HG03066 (cell line): ENCODE results near the gene EPHB1.

Experiments used
- ATAC-seq: cut with Tn5 transposase; IDR thresholded peaks from one replicate; pipeline ENCODE4 v1.9.1; 2021; ENCODE audit warnings: low read depth; ENCODE audit not compliant: unreplicated experiment

The EPHB1 gene

DNA sequence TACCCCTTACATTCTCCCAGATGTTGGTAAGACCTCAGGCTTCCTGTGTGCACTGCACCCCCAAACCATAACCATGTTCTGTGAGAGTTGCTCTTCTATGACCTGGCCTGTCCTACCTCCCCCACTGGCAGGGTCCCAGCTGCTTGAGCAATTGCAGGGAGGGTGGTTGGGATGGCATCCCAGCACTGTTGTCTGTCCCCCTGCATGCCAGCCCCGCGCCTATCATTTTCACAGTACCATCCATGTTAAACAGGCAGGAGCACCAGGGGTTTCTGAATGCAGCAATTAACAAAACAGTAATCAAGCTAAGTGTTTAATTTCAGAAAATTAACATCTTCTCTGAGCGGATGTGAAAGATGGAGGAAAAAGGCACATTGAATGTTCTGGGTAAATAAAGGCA lies 345.5 kb downstream of the EPHB1 start:
- no peak for ATAC-seq

DNA sequence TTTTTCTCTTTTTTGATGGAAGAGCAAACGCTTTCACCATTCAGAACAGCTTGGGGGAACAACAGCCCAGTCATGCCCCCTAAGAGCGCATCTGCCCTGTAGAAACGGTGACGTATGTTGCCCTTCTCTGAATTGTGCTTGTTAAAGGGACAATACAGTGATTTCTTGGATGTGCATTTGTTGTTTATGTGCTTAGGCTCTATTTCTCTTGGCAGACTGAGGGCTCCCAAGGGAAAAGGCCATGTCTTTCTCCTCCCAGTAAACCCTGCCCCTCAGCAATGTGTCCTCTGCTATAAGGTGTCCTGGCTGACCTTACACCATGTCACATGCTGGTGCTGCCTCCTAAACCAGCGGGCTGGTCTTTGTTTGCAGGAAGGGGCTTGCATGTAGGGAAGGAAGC lies 346.1 kb downstream of the EPHB1 start:
- no peak for ATAC-seq

DNA sequence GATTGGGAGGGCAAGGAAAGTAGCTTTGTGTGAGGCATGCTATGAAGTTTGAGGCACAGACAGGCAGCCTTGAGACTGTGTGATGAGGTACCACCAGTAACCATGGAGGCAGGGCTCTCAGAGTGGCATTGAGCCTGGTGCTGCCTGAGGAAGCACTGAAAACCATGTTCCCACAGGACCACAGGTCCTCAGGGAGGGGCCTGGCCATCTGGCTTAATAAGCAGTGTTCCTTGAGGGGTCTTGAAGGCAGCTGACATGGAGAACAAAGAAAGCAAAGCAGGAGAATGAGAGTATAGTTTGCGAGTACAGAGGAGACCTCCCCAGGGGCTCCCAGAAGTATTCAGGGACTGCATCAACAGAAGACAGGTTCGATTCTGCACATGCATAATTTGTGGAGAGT lies 346.6 kb downstream of the EPHB1 start:
- ATAC-seq, result no peak

GRCh38 chr3:135142530-135142929 lies 347.5 kb downstream of the EPHB1 start:
- ATAC-seq, result no peak

- ATAC-seq, result no peak
These were observed 348.4 kb downstream of the EPHB1 start for GRCh38 chr3:135143474-135143873.

GRCh38 chr3:135145581-135145980 lies 350.5 kb downstream of the EPHB1 start:
- no peak for ATAC-seq

- ATAC-seq, result no peak
These were observed 352.6 kb downstream of the EPHB1 start for GRCh38 chr3:135147657-135148056.

DNA sequence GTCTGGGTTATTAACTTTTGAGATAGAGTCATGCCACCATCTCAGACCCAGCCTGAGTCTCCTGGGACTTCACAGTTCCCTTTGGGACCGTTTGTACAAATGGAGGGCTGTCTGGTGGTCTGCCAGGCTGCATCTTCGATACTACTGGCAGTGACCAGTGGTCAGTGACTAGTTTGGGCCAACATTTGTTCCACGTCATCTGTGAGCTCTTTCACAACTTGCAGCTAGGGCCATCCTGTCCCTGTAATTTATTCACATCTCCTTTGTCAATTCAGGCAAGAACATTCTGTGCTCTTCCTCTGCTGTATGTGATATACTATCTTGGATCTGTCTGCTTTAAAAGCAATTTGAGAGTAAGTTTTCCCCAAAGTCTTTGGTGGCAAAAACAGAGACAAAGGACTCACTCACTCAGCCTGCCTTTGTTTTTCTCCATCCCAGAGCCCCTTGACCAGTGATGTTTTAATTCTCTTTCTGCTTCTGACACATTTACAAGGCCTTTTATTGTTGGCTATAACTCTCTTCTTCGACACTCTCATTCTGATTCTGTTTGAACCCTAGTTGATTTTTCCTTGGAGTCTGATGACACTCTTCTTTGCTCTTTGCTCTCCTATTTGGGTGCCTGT lies 353.4 kb downstream of the EPHB1 start:
- no peak for ATAC-seq

DNA sequence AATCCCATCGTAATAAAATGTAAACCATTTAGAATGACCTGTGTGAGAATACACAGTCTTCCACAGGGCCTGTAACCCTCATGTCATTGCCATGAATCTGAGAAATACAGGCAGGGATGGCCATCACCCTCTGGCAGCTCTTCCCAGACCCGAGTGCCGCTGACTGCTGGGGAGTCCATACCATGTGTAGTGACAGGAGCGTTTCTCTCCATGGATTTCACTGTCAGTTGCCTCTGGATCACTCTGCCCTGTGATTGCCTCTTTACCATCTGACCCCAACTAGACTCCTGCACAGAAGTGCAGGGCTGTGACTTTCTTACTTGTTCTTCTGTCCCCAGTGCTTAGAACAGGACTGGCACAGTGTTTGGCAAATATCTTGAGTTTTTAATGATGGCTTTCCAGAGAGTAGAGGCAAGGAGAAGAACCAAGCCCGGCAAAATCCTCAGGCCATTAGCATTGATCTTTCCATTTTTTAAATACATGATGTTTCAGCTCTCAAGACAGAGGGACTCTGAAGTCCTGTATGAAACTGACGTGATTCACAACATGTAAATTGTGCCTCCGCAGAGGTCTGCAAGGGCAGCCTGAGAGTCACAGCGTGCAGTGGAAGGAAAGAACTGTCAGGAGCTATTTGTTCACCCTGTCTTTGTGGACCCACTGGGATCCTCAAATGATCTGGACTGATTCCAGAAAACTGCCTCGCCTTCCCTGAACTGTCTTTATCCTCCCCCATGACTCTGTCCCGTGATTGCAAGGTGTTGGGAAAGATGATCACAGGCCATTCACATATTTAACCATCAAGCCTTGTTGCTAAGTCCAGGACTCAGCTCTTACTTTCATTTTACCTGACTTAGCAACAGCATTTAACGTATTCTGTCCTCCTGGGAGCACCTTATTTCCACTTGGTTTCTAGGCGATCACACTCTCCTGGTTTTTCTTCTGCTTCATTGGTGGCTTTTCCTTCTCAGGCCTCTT lies 354.9 kb downstream of the EPHB1 start:
- no peak for ATAC-seq

- ATAC-seq, result no peak
These were observed 359.1 kb downstream of the EPHB1 start for GRCh38 chr3:135154186-135154585.

DNA sequence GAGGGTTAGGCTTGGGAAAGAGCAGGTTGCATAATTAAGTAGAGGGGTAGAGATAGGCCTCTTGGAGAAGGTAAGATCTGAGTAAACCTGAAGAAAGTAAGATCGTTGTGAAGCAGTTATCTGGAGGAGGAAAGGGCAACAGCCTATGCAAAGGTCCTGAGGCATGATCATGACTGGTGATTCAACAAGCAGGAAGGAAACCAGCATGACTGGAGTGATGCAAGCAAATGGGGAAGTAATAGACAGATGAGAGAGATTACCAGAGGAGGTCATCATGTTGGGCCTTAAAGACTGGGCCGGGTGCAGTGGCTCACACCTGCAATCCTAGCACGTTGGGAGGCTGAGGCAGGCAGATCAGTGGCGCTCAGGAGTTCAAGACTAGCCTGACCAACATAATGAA lies 360.2 kb downstream of the EPHB1 start:
- no peak for ATAC-seq

DNA sequence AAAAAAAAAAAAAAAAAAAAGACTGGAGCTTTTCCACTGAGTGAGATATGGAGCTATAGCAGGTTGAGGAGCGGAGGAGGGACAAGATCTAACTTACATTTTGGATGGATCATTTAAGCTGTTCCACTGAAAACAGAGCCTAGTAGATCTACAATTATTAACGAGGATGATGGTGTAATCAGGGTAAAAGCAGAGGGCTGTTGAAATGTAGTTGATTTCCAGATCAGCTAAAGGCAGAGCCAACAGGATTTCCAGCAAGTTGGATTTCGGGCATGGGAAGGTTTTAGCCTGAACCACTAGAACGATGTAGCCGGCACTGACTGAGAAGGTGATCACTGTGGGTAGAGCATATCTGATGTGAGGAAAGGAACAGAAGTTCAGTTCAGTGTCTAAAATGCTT lies 360.7 kb downstream of the EPHB1 start:
- ATAC-seq, result no peak

- ATAC-seq, result no peak
These were observed 362.1 kb downstream of the EPHB1 start for GRCh38 chr3:135157045-135157740.

GRCh38 chr3:135158520-135158919 lies 363.5 kb downstream of the EPHB1 start:
- no peak for ATAC-seq

DNA sequence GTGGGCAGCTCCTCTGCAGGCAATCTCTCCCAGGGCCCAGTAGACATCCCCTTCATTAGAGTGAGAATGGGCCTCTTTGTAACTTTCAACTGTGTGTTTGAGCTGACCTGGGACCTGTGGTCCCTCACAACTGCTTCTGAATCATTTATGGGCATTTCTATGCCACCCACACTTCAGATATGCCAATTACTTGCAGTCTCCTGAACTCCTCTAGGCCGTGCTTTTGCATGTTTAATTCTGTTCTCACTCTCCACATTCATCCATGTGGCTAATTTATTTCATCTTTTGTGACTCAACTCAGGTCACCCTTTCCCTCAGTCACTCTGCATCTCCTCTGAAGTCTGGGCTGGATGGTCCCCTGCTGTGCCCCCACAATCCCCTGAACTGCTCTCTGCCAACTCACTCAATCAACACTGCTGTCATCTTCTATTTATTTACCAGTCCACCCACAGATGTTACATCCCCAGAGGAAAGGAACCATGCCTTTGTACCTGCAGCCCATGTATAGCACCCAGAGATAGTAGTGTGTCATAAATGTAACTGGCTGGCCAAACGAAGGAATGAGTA lies 364.7 kb downstream of the EPHB1 start:
- ATAC-seq, result no peak

- ATAC-seq, result no peak
These were observed 366.4 kb downstream of the EPHB1 start for GRCh38 chr3:135161425-135161824.

DNA sequence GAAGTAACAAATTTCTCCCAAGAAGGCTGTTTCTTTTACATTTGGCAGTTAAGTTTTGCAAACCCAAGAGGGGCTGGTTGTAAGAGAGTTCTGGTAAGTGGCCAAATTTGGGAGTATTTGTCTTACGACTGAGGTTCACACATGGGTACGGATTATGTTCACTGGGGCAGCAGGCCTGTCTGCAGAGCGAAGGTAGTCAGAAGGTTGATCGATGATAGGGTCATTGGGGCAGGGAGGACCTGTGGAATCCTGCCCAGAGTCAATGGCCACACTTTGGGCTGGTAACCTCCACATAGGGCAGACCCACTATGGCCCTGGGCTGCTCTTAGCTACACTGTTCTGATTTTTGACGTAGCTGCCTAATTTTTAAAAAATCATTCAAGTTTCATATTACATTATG lies 368.6 kb downstream of the EPHB1 start:
- no peak for ATAC-seq

DNA sequence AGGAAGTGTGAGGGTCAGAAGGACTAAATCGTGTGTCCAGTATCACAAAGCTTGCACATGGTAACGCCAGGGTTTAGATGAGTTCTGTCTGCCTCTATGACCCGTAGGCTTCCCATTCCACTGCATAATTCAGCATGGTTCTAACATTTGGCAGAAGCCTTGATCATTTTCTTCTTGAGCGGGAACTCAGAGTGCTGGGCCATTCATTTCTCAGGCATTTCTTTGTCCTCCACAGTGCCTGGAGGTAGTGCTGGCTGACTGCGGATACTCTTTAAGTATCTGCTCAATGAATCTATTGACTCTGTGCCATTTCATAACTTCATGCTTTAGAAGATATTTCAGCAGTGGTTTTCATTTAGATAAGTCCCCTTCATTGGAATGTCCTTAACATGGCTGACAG lies 370.2 kb downstream of the EPHB1 start:
- no peak for ATAC-seq

DNA sequence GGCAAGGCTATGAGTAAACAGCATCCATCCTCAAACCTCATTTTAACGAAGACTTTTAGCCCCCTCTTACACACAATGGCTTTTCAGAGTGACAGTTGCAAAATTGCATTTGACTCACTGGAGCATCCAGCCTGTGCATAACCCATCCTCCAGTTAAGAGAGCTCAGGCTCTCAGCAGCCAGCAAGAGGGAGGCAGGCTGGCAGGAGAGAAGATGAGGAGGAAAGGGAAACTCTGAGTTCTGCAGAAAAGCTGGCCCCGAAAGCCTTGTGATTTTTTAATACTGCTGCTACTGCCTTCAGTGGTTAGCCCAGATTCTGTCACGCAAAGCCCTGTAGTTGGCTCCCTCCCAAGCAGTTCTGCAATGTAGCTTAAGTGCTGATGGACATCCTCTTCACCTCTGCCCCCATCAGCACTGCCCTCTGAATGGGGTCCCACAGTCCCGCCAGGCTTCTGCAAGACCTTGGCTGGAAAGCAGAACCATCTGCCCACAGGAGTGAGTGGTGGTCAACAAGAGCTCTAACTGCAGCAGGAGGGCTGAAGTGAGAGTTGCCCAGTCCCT lies 371.3 kb downstream of the EPHB1 start:
- no peak for ATAC-seq

- no peak for ATAC-seq
These were observed 373.8 kb downstream of the EPHB1 start for GRCh38 chr3:135168822-135169221.

- ATAC-seq, result no peak
These were observed 374.6 kb downstream of the EPHB1 start for GRCh38 chr3:135169651-135170050.
